ENCODE results near the gene CCDC102B. TPM values are rescaled to one million over a fixed set of nuclear protein-coding genes. Genes with fewer than 3 reads are reported as not detected.

CCDC102B gene
- total RNA-seq = 0.17 and 0.43 TPM in 2 replicates

- DNase-seq (ENCODE audit: low read depth) = no peak
- TF ChIP-seq CTCF (conservative IDR thresholded peaks at IDR 0.05; ENCODE audit: low read depth, low read length) = no peak
- no peak within 1 kb of the TSS for H3K4me3 ChIP-seq (ENCODE audit: low read depth, low read length)
These were observed at the start of gene CCDC102B for GRCh38 chr18:68797871-68798270. CCDC102B (plus strand) TSS chr18:68798080; CDS start chr18:68836764, 38,684 bp downstream.

GRCh38 chr18:68757126-68757525, 40.8 kb upstream of the CCDC102B start:
- no peak overlapping the region for H3K4me3 ChIP-seq (ENCODE audit: low read depth, low read length)
- no peak for DNase-seq (ENCODE audit: low read depth)
- no peak for TF ChIP-seq CTCF (conservative IDR thresholded peaks at IDR 0.05; ENCODE audit: low read depth, low read length)

GRCh38 chr18:68759308-68759707, 38.6 kb upstream of the CCDC102B start:
- no peak for DNase-seq (ENCODE audit: low read depth)
- TF ChIP-seq CTCF (conservative IDR thresholded peaks at IDR 0.05; ENCODE audit: low read depth, low read length) = no peak
- no peak overlapping the region for H3K4me3 ChIP-seq (ENCODE audit: low read depth, low read length)

GRCh38 chr18:68763083-68763482, 34.8 kb upstream of the CCDC102B start:
- no peak overlapping the region for H3K4me3 ChIP-seq (ENCODE audit: low read depth, low read length)
- no peak for TF ChIP-seq CTCF (conservative IDR thresholded peaks at IDR 0.05; ENCODE audit: low read depth, low read length)
- no peak for DNase-seq (ENCODE audit: low read depth)

- no peak for DNase-seq (ENCODE audit: low read depth)
- no peak overlapping the region for H3K4me3 ChIP-seq (ENCODE audit: low read depth, low read length)
- no peak for TF ChIP-seq CTCF (conservative IDR thresholded peaks at IDR 0.05; ENCODE audit: low read depth, low read length)
These were observed 33.9 kb upstream of the CCDC102B start for GRCh38 chr18:68764016-68764415.

GRCh38 chr18:68766433-68766832, 31.4 kb upstream of the CCDC102B start:
- DNase-seq (ENCODE audit: low read depth) = no peak
- TF ChIP-seq CTCF (conservative IDR thresholded peaks at IDR 0.05; ENCODE audit: low read depth, low read length) = no peak

GRCh38 chr18:68769461-68769860, 28.4 kb upstream of the CCDC102B start:
- H3K4me3 ChIP-seq (ENCODE audit: low read depth, low read length) = no peak overlapping the region
- no peak for TF ChIP-seq CTCF (conservative IDR thresholded peaks at IDR 0.05; ENCODE audit: low read depth, low read length)
- no peak for DNase-seq (ENCODE audit: low read depth)

More at GRCh38 chr18:68766433-68766832, 31.4 kb upstream of the CCDC102B start:
- H3K4me3 ChIP-seq (ENCODE audit: low read depth, low read length) = no peak overlapping the region
